ENCODE measurements around the gene PHYH.
A peak's percentile ranks its signal among the peaks of the same experiment; 100 is the strongest.
"Not testable (repeated sequence)": the region's sequence is repeated elsewhere in the genome, so short reads cannot be mapped to it uniquely, and the experiment has no call there.

Gene PHYH

DNA sequence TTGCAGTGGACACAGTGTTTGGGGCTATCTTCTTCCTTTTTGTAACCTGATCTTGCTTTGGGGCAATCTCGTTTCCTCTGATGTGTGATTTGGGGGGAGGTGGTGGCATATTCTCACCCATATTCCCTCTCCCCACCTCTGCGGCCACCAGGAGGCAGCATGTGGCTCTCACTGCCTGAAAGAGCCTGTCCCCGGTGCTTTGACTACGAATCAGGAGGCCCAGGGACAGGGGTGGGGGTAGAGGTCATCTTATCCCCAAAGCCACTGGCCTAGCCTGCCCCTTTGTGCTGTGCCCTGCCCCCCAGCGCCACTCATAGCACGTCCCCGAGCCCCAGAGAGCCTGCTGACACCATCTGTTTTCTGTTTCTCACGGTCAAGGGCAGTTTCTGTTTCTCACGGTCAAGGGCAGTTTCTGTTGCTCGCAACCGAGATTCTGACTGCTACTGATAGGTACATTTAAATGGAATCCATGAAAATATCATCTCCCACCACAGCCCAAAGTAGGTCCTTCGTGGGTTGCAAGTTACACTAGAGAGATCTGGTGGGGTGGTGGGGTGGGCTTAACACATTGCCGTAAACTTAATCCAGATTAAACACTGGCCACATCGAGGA lies 28.2 kb downstream of the PHYH start:
- peak; percentile 45 for DNase-seq (ENCODE audit: low spot score)

DNA sequence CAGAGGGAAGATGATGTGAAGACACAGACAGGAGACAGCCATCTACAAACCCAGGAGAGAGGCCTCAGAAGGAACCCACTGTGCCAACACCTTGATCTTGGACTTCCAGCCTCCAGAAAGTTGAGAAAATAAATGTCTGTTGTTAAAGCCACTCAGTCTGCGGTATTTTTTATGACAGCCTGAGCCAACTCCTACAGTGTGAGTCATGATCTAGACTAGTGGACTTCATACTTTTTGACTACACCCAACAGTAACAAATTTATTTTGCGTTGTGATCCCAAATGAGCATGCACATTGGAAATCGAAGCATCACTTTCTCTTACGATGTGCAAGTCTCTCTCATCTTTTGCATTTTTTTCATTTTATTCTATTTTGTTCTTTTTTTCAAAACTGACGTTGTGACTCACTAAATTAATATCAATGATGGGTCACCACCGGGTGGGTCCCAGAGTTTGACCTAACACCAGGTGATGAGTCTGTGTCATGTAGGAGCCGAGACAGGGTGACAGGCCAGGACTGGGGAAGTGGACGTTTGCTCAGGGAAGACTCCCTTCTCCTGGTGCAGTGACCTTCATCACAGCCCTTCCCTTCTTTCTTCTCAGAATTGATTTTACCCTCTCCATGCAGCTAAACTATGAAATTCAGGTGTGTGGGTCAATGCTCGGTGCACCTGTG lies 28.9 kb downstream of the PHYH start:
- peak; percentile 22 for DNase-seq (ENCODE audit: low spot score)

DNA sequence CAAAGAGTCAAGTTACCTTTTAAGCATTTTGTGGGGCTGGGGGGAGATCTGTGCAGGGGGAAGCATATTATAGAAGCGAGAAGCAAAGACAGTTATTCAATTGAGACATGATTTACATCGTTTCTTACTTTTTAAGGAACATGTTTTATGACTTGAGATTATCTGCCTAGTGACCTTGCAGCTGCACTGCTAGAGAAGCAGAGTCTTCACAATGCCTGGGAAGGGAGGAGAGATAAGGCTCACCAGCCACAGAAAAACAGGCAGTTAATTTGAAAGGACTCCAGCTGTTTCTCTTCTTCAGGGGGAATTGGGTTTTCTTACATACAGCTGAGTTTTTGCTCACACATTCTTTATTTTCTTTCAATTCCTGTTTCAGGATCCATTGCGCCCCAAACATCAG lies 31.0 kb downstream of the PHYH start:
- no peak for DNase-seq (ENCODE audit: low spot score)

DNA sequence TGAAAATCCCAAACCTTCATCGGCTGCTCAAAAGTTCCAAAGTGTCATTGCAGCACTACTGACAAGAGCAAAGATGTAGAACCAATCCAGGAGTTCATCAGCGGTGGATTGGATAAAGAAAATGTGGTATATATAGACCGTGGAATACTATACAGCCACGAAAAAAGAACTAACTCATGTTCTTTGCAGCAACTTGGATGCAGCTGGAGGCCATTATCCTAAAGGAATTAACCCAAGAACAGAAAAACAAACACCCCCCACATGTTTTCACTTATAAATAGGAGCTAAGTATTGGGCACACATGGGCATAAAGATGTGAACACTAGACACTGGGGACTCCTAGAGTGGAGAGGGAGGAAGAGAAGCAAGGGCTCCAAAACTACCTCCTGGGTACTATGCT lies 31.6 kb downstream of the PHYH start:
- no peak for DNase-seq (ENCODE audit: low spot score)

DNA sequence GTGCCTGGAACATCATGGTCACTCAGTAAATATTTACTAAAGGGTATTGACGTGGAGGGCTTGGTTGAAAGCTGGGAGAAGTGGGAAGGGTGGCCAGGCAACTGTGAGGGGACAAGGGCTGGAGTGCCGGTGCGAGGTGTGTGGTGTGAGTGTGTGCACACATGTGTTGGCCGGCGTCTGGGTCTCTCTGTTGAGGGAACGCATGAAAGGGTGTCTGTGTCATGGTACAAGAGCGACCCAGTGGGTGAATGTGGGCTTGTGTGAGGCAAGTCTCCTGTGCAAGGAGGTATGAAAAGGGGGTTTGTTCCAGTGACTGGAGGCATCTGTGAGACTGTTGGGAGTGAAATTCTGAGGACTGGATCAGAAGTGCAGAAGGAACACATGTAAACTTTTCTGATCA lies 36.3 kb downstream of the PHYH start:
- no peak for DNase-seq (ENCODE audit: low spot score)

DNA sequence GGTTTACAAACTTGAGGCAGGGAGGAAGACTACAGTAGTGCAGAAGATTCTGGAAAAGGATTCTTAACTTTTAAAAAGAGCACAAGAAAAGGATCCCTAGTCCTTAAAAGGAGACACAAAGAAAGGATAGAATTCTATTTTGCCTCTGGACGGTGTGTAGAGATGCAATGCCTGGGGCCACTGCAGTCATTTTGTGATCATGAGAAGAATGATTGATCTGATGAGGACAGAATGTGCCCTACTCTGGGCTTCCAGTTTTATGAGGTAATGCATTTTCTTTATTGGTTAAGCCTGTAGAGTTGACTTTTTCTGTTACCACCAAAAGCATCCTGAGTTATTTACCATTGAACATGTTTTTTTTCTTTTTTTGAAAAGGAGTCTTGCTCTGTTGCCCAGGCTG lies 37.4 kb downstream of the PHYH start:
- no peak for DNase-seq (ENCODE audit: low spot score)

DNA sequence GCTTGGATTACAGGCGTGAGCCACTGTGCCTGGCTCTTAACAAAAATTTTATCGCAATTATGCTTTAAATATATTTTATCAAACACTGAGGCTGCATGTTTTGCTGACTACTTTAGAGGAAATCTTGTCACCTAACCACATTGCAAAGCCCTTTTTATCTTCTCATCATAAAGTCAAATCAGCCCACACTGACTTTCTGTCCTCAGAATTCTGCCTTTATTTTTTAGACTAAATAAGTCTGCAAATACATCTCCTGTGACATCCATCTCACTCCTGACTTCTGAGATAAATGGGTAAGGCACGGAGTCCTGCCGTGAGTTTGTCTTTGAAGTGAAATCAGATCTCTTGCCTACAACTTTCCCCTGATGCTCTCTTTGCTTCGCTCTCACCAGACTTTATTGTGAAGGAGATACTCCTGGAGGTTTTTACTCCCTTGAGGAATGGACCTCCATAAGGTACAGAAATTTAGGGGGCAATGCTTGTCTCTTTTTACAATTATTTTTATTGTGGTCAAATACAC lies 42.2 kb downstream of the PHYH start:
- no peak for DNase-seq (ENCODE audit: low spot score)

DNA sequence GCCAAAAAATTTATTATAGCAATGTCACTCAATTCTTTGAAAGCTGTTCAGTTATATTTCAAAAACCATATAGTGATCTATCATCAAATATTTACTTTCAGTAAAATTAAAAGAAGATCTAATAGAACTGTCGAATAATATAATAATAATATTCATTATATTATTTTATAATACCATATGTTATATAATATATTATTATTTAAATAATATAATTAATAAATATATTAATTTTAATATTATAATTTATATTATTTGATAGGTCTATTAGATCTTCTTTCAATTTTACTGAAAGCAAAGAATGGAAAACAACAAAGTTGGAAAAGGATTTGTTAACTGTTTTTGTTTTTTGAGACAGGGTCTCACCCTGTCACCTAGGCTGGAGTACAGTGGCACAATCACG lies 43.2 kb downstream of the PHYH start:
- no peak for DNase-seq (ENCODE audit: low spot score)

DNA sequence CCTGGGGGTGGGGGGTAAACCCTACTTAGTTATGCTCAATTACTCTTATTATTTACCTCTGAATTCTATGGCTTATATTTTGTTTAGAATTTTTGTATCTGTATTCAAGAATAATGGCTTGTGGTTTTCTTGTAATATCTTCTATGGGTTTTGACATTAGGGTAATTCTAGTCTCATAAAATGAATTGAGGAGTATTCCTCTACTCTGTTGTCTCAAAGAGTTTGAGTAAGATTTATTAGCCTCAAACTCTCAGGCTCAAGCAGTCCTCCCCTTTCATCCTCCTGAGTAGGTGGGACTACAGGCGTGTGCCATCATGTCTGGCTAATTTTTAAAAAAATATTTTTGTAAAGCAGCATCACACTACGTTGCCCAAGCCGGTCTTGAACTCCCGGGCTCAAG lies 46.1 kb downstream of the PHYH start:
- DNase-seq (ENCODE audit: low spot score) = no peak

DNA sequence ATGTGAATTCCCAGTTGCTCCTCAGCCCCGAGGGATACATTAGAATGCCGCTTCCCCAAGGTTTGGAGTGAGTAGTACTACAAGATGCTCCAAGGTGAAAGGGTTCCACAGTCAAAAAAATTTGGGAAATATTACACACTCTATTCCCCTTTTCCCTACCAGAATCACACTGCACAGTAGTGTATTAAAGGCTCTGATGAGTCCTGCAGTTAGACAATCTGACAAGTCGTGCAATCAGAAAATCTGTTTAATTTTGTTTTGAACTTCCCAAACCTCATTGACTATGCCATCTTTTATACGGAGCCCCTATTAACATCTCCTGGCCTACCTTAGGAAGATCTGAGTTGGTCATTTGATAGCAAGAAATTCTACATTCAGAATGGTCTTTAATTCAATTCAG lies 52.1 kb downstream of the PHYH start:
- no peak for DNase-seq (ENCODE audit: low spot score)

DNA sequence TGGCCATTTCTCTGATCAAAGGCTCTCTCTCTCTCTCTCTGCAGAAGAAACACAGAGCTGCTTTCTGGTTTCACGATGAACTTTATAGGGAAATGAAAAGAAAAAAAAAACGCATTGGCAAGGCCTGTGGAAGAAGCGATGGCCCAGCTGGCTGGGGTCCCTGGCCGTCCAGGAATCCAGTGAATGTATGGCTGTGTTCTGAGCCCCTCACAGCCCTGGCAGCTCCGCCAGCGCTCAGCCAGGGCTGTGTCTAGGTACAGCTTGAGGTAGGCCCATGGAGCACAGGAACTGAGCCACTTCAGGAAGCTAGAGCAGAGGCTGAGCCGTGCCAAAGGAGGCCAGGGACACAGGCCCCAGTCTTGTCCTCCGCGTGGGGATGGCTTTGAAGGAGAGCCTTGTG lies 52.6 kb downstream of the PHYH start:
- no peak for DNase-seq (ENCODE audit: low spot score)

DNA sequence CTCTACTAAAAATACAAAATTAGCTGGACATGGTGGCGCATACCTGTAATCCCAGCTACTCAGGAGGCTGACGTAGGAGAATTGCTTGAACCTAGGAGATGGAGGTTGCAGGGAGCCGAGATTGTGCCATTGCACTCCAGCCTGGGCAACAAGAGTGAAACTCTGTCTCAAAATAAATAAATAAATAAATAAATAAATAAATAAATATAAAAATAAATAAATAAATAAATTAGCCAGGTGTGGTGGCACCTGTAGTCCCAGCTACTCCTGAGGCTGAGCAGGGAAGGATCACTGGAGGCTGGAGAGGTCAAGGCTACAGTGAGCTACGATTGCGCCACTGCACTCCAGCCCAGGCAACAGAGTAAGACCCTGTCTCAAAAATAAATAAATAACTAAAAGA lies 57.6 kb downstream of the PHYH start:
- not testable (repeated sequence) for DNase-seq (ENCODE audit: low spot score)

DNA sequence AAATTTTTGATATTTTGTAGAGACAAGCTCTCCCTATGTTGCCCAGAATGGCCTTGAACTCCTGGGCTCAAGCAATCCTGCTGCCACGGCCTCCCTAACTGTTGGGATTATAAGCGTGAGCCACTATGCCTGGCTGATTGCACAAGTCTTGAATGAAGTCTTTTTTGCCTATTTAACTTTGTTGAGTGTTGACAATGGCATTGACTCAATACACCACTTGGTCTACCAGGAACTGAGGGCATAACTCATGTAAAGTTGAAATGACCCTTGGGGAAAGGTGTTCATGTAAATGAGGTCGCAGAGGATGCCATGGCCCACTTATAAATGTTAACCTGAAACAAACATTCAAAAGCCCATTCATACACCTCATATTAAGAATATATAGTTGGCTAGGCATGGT lies 58.3 kb downstream of the PHYH start:
- no peak for DNase-seq (ENCODE audit: low spot score)

DNA sequence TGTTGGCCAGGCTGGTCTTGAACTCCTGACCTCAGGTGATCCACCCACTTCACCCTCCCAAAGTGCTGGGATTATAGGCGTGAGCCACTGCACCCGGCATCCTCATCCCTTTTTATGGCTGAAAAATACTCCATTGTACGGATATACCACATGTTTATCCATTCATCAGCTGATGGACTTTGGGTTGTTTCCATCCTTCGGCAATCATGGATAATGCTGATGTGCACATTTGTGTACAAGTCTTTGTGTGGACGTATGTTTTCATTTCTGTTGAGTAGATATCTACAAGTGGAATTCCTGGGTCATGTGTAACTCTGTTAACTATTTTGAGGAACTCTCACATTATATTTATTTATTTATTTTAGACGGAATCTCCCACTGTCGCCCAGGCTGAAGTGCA lies 59.9 kb downstream of the PHYH start:
- DNase-seq (ENCODE audit: low spot score) = no peak

DNA sequence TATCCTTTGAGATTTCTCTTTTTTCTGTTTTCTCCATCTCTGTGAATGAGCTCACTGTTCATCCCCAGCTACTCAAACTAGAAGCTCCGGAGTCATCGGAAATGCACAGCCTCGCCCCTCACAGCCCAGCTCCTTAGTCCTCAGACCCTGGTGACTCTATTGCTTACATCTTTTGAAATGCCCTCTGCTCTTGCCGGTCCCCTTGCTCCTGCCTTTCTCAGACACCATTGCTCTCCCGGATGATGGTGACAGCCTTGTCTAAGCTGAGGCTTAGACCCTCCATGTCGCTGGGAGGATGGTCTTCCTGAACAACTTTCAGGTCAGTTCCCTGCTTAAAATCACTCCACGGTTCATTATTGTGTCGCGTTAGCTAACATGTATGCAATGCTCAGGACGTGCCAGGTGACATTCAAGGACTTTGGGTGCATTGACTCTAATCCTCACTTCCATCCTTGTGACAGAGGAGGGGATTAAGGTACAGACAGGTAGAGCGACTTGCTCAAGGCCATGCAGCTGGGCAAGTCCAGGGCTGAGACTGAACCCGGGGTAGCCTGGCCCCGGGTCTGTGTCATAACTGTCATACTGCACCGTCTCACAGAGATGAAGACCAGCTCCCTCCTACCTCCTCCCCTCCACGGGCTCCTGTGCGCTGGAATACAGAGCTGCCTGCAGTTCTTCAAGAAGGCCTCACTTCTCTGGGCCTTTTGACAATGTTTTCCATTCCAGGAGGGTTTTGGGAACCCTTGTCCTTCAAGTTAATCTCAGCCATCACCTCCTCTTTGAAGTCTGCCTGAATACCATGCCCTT lies 61.4 kb downstream of the PHYH start:
- DNase-seq (ENCODE audit: low spot score) = no peak

DNA sequence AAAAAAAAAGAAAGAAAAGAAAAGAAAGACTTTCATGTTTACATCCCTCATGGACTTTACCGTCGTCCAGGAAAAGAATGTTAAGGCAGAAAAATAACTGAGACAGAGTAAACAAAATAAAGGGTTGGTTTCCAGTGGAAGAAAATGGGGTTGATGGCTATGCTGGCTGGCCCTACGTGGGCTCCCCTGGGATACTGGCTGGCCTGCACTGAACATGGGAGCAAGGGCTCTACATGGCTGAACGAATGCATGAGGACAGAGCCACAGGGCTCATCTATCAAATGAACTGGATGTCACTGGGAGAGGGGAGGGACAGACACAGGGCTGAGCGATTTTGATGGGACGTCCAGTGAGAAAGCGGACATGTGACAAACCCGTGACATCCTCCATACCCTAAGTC lies 63.2 kb downstream of the PHYH start:
- DNase-seq (ENCODE audit: low spot score) = no peak

DNA sequence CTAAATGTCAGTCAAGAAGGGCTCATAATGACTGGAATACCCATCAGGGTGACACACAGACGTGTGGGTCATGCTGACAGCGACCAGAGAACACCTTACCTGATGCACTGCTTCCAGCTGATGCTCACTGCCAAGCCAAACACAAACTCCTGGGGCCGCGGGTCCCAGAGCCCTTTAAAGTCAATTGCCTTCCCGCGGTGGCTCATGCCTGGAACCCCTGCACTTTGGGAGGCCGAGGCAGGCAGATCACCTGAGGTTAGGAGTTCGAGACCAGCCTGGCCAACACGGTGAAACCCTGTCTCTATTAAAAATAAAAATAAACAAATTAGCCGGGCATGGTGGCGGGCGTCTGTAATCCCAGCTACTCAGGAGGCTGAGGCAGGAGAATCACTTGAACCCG lies 65.1 kb downstream of the PHYH start:
- not testable (repeated sequence) for DNase-seq (ENCODE audit: low spot score)

DNA sequence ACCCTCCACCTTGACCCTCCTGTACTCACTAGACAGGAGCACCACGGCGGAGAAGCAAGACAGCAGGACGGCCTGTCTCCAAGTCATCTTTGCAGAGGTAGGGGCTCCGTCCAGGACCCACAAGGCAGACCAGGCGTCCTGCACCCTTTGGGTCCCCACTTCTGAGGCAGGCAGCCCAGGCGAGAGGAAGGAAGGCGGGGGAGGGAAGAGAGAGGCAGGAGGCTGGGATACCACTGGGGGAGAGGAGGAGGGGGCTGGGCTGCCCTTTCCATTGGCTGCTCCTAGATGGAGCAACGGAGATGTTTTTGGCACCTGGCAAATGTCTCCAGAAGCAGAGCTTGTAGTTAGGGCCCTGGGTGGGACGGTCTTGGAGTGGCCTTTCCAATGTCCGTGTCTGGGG lies 65.7 kb downstream of the PHYH start, which contains the start of gene UCMA:
Gene UCMA (minus strand): TSS at position 203 of the 400 bp plus-strand sequence. CDS start 116 bp downstream, at position 87.
- DNase-seq (ENCODE audit: low spot score) = no peak

DNA sequence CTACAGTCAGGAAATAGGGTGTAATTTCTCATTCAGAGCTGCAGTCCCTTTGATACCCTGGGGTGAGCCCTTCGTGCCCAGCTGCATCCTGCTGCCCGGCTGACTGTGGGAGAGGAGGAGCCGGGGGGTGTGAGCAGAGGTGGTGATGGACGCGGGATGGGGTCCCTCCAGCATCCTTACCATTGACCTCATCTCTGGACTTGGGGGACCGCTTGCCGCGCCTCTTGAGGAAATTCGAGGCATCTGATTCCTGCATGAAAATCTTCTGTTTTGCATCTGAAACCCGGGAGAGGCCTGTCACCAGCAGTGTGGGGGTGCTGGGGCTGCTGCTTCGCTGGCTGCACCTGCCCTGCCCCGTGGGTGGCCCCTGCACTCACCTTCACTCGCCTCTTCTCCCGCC lies 66.5 kb downstream of the PHYH start:
- DNase-seq (ENCODE audit: low spot score) = no peak

DNA sequence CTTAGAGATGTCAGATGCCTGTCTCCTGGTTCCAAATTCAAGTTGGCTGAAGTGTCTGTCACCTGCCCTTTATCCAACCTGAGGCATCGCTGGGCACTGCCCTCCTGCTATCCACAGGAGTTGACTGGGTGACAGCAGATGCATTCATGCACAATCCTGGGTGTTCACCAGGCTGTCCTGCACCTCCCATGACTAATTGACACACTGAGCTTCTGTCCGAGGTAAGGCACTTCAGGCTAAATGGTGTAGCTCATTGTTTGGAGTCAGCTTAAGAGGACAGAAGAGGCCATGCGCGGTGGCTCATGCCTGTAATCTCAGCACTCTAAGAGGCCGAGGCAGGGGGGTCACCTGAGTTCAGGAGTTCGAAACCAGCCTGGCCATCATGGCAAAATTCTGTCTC lies 68.1 kb downstream of the PHYH start:
- no peak for DNase-seq (ENCODE audit: low spot score)

DNA sequence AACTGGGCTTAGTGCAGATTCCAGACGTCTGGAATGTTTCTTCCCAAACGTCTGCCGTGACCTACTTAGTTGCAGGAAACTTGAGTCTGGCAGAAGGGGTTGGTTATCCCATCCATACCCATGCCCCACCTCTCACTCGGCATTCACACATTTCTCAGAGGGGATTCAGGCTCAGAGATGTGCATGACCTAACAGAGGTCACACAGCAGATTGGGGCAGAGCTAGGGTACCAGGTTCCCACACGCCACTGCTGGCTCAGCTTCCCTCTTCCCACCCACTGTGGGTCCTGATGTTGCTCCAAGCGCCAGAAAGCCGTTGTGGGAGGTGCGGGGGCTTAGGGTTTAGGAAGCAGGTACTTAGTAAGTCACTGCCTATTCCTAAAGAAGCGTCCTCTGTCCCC lies 68.7 kb downstream of the PHYH start:
- DNase-seq (ENCODE audit: low spot score) = no peak

Measured in AG08396 (cell line).